ENCODE results near the gene ADCY5.

- TF ChIP-seq CTCF (IDR thresholded peaks at IDR 0.05) (no peak), EZH2 (IDR thresholded peaks at IDR 0.05; ENCODE audit: borderline replicate concordance, insufficient read depth, low read depth, low read length, poor library complexity, severe bottlenecking) (no peak)
Measured at GRCh38 chr3:123332124-123332641, 116.7 kb downstream of the ADCY5 start.
